Jurkat, Clone E6-1 (cell line): ENCODE measurements around the gene CDK5R2.

Experiments used
- DNase-seq: peaks from one replicate; pipeline ENCODE4 v3.0.0-alpha.2; 2011; ENCODE audit warnings: low read depth, low spot score
- H3K4me3 ChIP-seq: 2 replicates; pipeline ENCODE4 v1.5.1; 2011; ENCODE audit warnings: mild to moderate bottlenecking, low read length, control low read depth, moderate library complexity

CDK5R2 gene

GRCh38 chr2:218999881-219000568 is 40.6 kb downstream of the CDK5R2 start:
- peak; percentile 30 for DNase-seq
- no peak overlapping the region for H3K4me3 ChIP-seq

GRCh38 chr2:219000569-219000960 is 41.1 kb downstream of the CDK5R2 start:
- no peak for DNase-seq
- H3K4me3 ChIP-seq = no peak overlapping the region

GRCh38 chr2:219001100-219001576 is 41.7 kb downstream of the CDK5R2 start:
- DNase-seq = no peak
- no peak overlapping the region for H3K4me3 ChIP-seq

GRCh38 chr2:219001577-219002394 is 42.3 kb downstream of the CDK5R2 start:
- H3K4me3 ChIP-seq = no peak overlapping the region
- DNase-seq = no peak

- H3K4me3 ChIP-seq = no peak overlapping the region
- DNase-seq = no peak
These were observed 43.2 kb downstream of the CDK5R2 start for GRCh38 chr2:219002395-219003266.

GRCh38 chr2:219003267-219003634 is 43.8 kb downstream of the CDK5R2 start:
- DNase-seq = no peak
- no peak overlapping the region for H3K4me3 ChIP-seq

GRCh38 chr2:219003979-219004378 is 44.5 kb downstream of the CDK5R2 start:
- no peak overlapping the region for H3K4me3 ChIP-seq
- no peak for DNase-seq

- no peak overlapping the region for H3K4me3 ChIP-seq
- no peak for DNase-seq
These were observed 49.8 kb downstream of the CDK5R2 start for GRCh38 chr2:219009294-219009693.

GRCh38 chr2:219010162-219010756 is 50.8 kb downstream of the CDK5R2 start:
- no peak for DNase-seq
- no peak overlapping the region for H3K4me3 ChIP-seq

- no peak overlapping the region for H3K4me3 ChIP-seq
- DNase-seq = no peak
These were observed 51.4 kb downstream of the CDK5R2 start for GRCh38 chr2:219010873-219011272.
